ENCODE measurements around the gene PRDM16.
A peak's percentile ranks its signal among the peaks of the same experiment; 100 is the strongest.

PRDM16 gene

GRCh38 chr1:3349161-3349967 lies 280.4 kb downstream of the PRDM16 start:
- DNase-seq, result no peak

GRCh38 chr1:3349968-3350299 lies 280.9 kb downstream of the PRDM16 start:
- no peak for DNase-seq

GRCh38 chr1:3350506-3351261 lies 281.7 kb downstream of the PRDM16 start:
- DNase-seq, result no peak

GRCh38 chr1:3351449-3352298 lies 282.7 kb downstream of the PRDM16 start:
- no peak for DNase-seq

GRCh38 chr1:3352299-3352951 lies 283.4 kb downstream of the PRDM16 start:
- DNase-seq, result no peak

GRCh38 chr1:3352952-3353331 lies 283.9 kb downstream of the PRDM16 start:
- DNase-seq, result no peak

- no peak for DNase-seq
These were observed 284.9 kb downstream of the PRDM16 start for GRCh38 chr1:3353876-3354275.

GRCh38 chr1:3355089-3355488 lies 286.1 kb downstream of the PRDM16 start:
- DNase-seq, result no peak

GRCh38 chr1:3355894-3356826 lies 287.2 kb downstream of the PRDM16 start:
- DNase-seq, result no peak

- DNase-seq, result no peak
These were observed 287.9 kb downstream of the PRDM16 start for GRCh38 chr1:3356827-3357460.

GRCh38 chr1:3357526-3358297 lies 288.7 kb downstream of the PRDM16 start:
- DNase-seq, result peak in 1 of 2 donors; percentile 13

- DNase-seq, result no peak
These were observed 290.3 kb downstream of the PRDM16 start for GRCh38 chr1:3359351-3359750.

- no peak for DNase-seq
These were observed 290.9 kb downstream of the PRDM16 start for GRCh38 chr1:3359756-3360440.

- DNase-seq, result no peak
These were observed 291.7 kb downstream of the PRDM16 start for GRCh38 chr1:3360646-3361257.

- DNase-seq, result no peak
These were observed 294.0 kb downstream of the PRDM16 start for GRCh38 chr1:3363023-3363422.

GRCh38 chr1:3363756-3364155 lies 294.8 kb downstream of the PRDM16 start:
- DNase-seq, result no peak

GRCh38 chr1:3364551-3364950 lies 295.5 kb downstream of the PRDM16 start:
- no peak for DNase-seq

- DNase-seq, result no peak
These were observed 296.0 kb downstream of the PRDM16 start for GRCh38 chr1:3364983-3365382.

GRCh38 chr1:3365523-3366125 lies 296.6 kb downstream of the PRDM16 start:
- DNase-seq, result no peak

Measured in CD4-positive, alpha-beta T cell treated with Interleukin-4 for 1 hour (primary cell).